PC-3 (cell line): ENCODE results near the gene RGS17.

Experiments used
- CTCF ChIP-seq: fragments of 300-600 bp; sonication (generic); conservative IDR thresholded peaks from 2 replicates; pipeline ENCODE4 v1.5.1; 2017; ENCODE audit warnings: antibody characterized with exemption, low read depth, mild to moderate bottlenecking, low read length
- EZH2 ChIP-seq: fragments of 300-600 bp; sonication (generic); IDR thresholded peaks from one replicate; pipeline ENCODE4 v1.6.1; 2017; ENCODE audit warnings: antibody characterized with exemption, mild to moderate bottlenecking, low read length; ENCODE audit not compliant: unreplicated experiment

- TF ChIP-seq CTCF (no peak), EZH2 (no peak)
Measured at GRCh38 chr6:153056308-153056707, 74.8 kb downstream of the RGS17 start.
